Natural killer cell treated with Interleukin-12 subunit alpha and Interleukin-12 subunit beta and Interleukin-15 and Interleukin-18, amount 100 ng/mL, for 72 hours (primary cell): ENCODE results near the gene HLA-F. TPM values are rescaled to one million over a fixed set of nuclear protein-coding genes. Genes with fewer than 3 reads are reported as not detected.
A peak's percentile ranks its signal among the peaks of the same experiment; 100 is the strongest.

Experiments used
- ATAC-seq, 2 donors: fragments of 150-1000 bp; cut with Tn5 transposase in 1 of 2; sonication (Bioruptor Pico), chemical (Tn5 transposase) in 1 of 2; 2 replicates each; pipeline ENCODE4 v1.10.0; 2021
- DNase-seq: peaks from one replicate; pipeline ENCODE4 v3.0.0; 2022; ENCODE audit warnings: low spot score
- H3K27ac Mint-ChIP-seq, 2 donors: 1 replicate in 1 of 2; 2 replicates in 1 of 2; pipeline ENCODE4 v1.8.0; 2022; ENCODE audit warnings: mixed read lengths in 2 of 2, mild to moderate bottlenecking in 1 of 2, moderate library complexity in 1 of 2
- H3K27me3 Mint-ChIP-seq, 2 donors: 1 replicate in 1 of 2; 2 replicates in 1 of 2; pipeline ENCODE4 v1.8.0; 2022; ENCODE audit warnings: mixed read lengths in 2 of 2
- H3K36me3 Mint-ChIP-seq: one replicate; pipeline ENCODE4 v1.8.0; 2022; ENCODE audit warnings: mixed read lengths
- H3K4me1 Mint-ChIP-seq, 2 donors: 1 replicate in 1 of 2; 2 replicates in 1 of 2; pipeline ENCODE4 v1.8.0; 2022; ENCODE audit warnings: low read depth in 2 of 2, mixed read lengths in 2 of 2, mild to moderate bottlenecking in 1 of 2
- H3K4me3 Mint-ChIP-seq: one replicate; pipeline ENCODE4 v1.8.0; 2022; ENCODE audit warnings: mixed read lengths
- H3K9me3 Mint-ChIP-seq: 2 replicates; pipeline ENCODE4 v1.8.0; 2022; ENCODE audit warnings: mixed read lengths
- total RNA-seq, 2 donors: library from RNA; stranded (reverse); gene quantifications; one replicate each; pipeline ENCODE4 v1.2.3, GENCODE V29; 2022

The HLA-F gene
- total RNA-seq, 2 donors from 2014 or later: 277 to 518 TPM

DNA sequence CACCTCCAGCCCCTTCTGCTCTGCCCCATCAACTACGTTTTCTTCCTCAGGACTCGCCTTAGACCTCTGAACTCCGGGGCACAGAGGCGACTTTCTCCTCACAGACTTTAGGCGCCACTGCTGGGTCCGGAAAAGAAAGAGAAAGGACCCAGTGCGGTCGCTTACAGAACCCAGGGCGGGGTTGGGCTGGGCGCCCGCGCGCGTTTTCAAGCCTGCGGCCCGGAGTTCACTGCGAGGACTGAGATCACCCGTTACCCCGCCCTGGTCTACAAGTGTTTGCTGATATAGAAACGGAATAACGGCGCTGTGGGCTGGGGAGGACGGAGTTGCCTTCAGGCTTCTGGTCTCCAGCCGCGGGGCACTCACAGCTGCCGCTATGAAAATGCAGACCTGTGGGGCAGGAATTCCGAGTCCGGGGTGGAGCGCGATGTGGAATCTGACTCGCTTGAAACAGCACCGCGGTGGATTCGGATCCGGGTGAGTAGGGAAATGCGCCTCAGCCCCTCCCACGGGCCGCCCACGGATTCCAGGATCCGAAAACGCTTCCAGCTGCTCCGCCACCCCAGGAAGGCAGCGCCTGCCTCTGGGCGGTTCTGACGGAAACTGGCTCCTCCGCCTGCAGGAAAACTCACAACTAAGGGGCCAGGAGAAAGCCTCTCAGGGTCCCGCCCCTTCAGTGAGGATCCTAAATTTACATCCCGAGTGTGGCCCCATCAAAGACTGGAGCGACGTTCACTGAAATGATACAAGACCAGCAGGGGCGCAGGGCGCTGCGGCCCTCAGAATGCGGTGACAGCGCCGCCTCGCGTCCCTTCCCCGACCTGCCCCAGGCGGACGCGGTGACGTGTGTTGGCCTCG is 29.4 kb downstream of the HLA-F start:
- peaks cover 41 to 43% of the 10 kb centered on the region in 2 donors for H3K4me1 Mint-ChIP-seq
- DNase-seq (peak; percentile 88), ATAC-seq (peak; percentile 81 to 87)
- peaks cover 0 to 7% of the 10 kb centered on the region in 2 donors for H3K27me3 Mint-ChIP-seq
- H3K9me3 Mint-ChIP-seq: no peaks in the 10 kb centered on the region
- H3K36me3 Mint-ChIP-seq: no peaks in the 10 kb centered on the region
- peak overlapping the region; percentile 82 to 95 for H3K27ac Mint-ChIP-seq
- H3K4me3 Mint-ChIP-seq: peak overlapping the region; percentile 92

DNA sequence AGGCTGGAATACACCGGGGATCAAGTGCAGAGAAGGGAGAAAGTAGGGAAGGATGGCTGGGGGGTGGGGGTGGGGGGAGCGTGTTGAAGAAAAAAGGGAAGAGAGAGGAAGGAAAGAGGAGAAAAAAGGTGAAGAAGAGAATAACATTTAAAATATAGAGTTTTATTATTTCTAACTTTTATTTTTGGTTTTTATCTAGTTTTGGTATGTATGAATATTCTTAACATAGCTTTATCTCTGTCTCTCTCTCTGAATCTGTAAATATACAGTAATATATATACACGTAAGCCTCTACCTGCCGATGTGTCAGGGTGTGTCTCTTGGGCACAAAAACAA is 30.0 kb downstream of the HLA-F start:
- H3K4me3 Mint-ChIP-seq: peak overlapping the region; percentile 92
- H3K36me3 Mint-ChIP-seq: no peaks in the 10 kb centered on the region
- H3K9me3 Mint-ChIP-seq: no peaks in the 10 kb centered on the region
- peaks cover 35 to 37% of the 10 kb centered on the region in 2 donors for H3K4me1 Mint-ChIP-seq
- no peak for ATAC-seq
- H3K27ac Mint-ChIP-seq: peak overlapping the region; percentile 82 to 95
- no peak for DNase-seq
- peaks cover 0 to 8% of the 10 kb centered on the region in 2 donors for H3K27me3 Mint-ChIP-seq

DNA sequence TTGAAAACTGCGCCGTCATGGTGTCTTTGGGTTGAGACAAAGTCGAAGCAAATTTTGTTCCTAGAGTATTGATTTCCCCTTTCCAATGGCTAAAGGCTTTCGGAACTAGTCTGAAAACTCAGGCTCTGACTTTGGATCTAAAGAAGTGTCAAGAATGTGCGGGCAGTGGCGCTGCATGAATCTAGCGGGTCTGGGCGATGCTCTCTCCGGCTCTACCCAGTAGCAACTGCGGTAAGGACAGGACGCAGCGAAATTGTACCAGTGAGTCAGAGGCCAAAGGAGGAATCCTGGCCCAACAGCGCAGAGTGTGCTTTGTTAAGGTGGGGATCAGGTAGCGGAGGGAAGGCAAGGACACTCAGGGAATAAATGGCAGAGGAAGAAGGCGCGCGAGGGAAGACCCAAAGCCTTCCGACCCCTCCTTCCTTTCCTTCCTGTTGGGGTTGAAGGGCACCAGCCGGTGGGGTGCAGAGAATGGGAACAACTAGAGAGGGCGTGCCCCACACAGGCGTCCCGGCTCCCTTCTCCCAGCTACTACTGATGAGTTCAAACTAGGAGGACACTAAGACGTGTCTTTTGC is 32.1 kb downstream of the HLA-F start:
- H3K9me3 Mint-ChIP-seq: no peaks in the 10 kb centered on the region
- no peak overlapping the region for H3K27ac Mint-ChIP-seq
- DNase-seq (no peak), ATAC-seq (no peak)
- peaks cover 18 to 26% of the 10 kb centered on the region in 2 donors for H3K4me1 Mint-ChIP-seq
- H3K4me3 Mint-ChIP-seq: no peak overlapping the region
- no peaks in the 10 kb centered on the region for H3K36me3 Mint-ChIP-seq
- peaks cover 0 to 8% of the 10 kb centered on the region in 2 donors for H3K27me3 Mint-ChIP-seq

DNA sequence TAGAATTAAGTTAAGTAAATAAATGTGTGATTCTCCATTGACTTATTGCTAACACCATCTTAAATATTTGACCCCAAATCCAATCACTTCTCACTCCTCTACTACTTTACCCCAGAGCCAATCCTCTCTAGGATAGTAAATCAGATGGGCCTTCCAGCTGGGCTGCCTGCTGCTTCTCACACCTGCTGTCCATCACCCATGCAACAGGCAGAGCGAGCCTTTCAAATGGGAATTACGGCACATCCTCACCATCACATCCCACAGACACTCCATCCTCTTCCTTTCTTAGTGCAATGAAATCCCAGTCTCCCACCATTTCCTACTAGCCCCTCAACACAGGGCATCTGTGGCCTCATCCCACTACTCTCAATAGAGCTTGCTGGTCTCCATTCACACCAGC is 34.0 kb downstream of the HLA-F start:
- ATAC-seq: no peak
- peaks cover 10 to 12% of the 10 kb centered on the region in 2 donors for H3K4me1 Mint-ChIP-seq
- no peaks in the 10 kb centered on the region for H3K9me3 Mint-ChIP-seq
- H3K27me3 Mint-ChIP-seq: peaks cover 0 to 8% of the 10 kb centered on the region in 2 donors
- peak overlapping the region in 1 of 2 donors; percentile 1 for H3K27ac Mint-ChIP-seq
- no peak overlapping the region for H3K4me3 Mint-ChIP-seq
- no peak for DNase-seq
- H3K36me3 Mint-ChIP-seq: no peaks in the 10 kb centered on the region

DNA sequence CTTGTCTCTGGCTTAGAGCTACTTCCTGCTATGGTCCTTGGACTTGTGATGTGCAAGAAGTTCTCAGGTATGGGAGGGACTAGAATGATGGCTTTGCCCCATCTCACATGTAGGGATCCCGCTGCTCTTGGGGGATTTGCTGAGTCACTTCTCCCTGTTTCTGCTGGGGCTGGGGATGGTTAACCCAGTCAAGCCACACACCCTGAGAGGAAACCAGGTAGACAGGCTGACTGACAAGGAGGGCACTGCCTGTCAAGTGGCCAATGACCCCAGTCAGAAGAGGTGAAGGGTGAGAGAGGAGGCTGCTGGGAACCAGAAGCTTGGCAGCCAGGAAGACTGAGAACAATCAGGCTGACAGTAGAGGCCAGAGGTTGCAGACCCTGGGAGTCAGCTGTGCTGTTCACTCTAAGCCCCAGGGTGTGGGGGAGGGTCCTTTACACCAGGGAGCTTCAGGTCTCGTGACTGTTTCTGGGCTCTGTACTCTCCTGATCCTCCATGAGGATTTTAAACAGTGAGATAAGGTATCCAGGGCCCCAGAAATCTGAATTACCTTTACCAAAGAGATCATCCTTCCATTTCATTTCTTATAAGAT is 34.6 kb downstream of the HLA-F start:
- no peak for ATAC-seq
- H3K4me3 Mint-ChIP-seq: no peak overlapping the region

DNA sequence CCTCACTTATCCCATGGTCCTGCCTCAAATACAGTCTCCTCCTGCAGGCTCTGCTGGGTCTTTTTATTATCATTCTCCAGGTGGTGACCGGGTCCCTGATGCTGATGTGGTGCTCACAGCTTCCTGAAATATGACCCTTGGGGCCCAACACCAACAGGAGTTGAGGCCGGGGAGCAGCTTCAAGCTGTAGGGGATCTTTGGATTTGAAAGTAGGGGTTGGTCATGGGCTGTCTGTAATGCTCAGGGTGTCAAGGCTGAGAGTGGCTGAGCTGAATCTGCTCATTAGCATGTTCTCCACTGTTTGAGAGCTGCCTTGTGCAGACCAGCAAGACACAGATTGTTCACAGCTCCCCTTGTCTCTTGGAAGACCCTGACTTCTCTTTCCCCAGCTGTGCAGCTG is 35.5 kb downstream of the HLA-F start:
- peaks cover 0 to 8% of the 10 kb centered on the region in 2 donors for H3K27me3 Mint-ChIP-seq
- H3K36me3 Mint-ChIP-seq: no peaks in the 10 kb centered on the region
- H3K27ac Mint-ChIP-seq: no peak overlapping the region
- H3K9me3 Mint-ChIP-seq: no peaks in the 10 kb centered on the region
- no peak for DNase-seq
- H3K4me1 Mint-ChIP-seq: peaks cover 5 to 7% of the 10 kb centered on the region in 2 donors
- no peak for ATAC-seq
- no peak overlapping the region for H3K4me3 Mint-ChIP-seq

More for the DNA sequence above, 34.6 kb downstream of the HLA-F start:
- Mint-ChIP-seq H3K27me3 (peaks cover 0 to 8% of the 10 kb centered on the region in 2 donors), H3K9me3 (no peaks in the 10 kb centered on the region), H3K36me3 (no peaks in the 10 kb centered on the region), H3K27ac (peak overlapping the region in 1 of 2 donors; percentile 1), H3K4me1 (peaks cover 10% of the 10 kb centered on the region in 2 donors)
- DNase-seq: no peak

DNA sequence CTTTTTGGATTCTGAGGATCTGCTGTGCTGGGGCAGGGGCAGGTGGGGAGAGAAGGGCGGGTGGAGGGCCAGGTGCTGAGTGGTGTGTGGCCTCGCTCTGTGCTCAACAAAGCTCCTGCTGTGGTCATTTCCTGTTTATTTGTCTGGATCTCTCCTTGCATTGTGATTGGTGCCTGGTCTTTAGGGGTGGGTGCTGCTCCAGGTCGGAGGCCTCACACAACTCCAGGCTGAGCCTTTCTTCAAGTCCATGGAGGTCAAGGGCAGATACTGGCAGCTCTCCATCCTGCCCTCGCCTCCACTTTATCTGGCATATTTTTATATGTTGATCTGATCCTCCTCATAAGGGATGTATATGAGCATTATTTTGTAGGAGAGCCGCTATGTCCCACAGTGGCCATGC is 36.2 kb downstream of the HLA-F start:
- H3K27ac Mint-ChIP-seq: no peak overlapping the region
- H3K27me3 Mint-ChIP-seq: peaks cover 0 to 8% of the 10 kb centered on the region in 2 donors
- no peak for DNase-seq
- peaks cover 11 to 12% of the 10 kb centered on the region in 2 donors for H3K4me1 Mint-ChIP-seq
- H3K9me3 Mint-ChIP-seq: no peaks in the 10 kb centered on the region
- ATAC-seq: no peak
- no peaks in the 10 kb centered on the region for H3K36me3 Mint-ChIP-seq
- H3K4me3 Mint-ChIP-seq: no peak overlapping the region

DNA sequence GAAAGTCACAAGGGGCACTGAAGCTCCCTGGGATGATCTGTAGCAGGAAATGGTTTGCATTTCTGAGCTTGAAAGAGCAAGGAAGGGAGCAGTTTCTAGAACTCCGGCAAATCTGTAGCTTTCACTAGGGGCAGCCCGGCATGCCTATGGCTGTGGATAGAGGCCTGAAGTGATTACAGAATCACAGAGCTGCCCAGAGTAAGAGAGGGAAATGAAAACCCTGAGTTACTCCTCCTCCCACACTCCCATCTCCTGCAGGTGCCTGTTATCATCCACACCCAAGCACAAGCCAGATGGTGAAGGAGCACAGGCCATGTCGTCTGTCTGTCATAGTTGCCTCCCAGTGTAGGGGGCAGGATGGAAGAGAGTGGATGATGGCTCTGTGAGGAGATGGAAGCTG is 37.1 kb downstream of the HLA-F start:
- Mint-ChIP-seq H3K4me1 (peaks cover 12 to 13% of the 10 kb centered on the region in 2 donors), H3K36me3 (no peaks in the 10 kb centered on the region), H3K27ac (no peak overlapping the region), H3K4me3 (no peak overlapping the region), H3K27me3 (peaks cover 0 to 8% of the 10 kb centered on the region in 2 donors), H3K9me3 (no peaks in the 10 kb centered on the region)
- ATAC-seq: no peak
- no peak for DNase-seq

DNA sequence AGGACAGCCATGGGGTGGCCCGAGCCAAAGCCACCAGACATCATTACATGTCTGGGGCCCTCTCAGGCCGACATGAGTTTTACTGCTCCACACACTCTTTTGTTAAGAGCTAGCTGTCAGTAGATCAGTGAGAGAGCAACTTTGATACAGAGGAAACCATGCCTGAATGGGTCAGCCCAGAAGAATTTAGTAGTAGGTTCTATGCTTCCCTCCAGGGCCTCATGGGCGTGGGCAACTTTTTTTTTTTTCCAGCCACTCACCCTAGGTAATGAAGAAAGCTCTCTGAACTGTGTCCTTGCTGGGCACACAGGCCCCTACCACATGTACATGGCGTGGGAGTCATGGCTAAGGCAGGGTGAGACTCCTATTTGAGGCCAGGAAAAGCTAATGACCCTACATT is 38.8 kb downstream of the HLA-F start:
- no peaks in the 10 kb centered on the region for H3K36me3 Mint-ChIP-seq
- H3K4me3 Mint-ChIP-seq: no peak overlapping the region
- peaks cover 8 to 15% of the 10 kb centered on the region in 2 donors for H3K27me3 Mint-ChIP-seq
- H3K27ac Mint-ChIP-seq: no peak overlapping the region
- no peak for DNase-seq
- no peak for ATAC-seq
- H3K9me3 Mint-ChIP-seq: no peaks in the 10 kb centered on the region
- peaks cover 13 to 19% of the 10 kb centered on the region in 2 donors for H3K4me1 Mint-ChIP-seq

DNA sequence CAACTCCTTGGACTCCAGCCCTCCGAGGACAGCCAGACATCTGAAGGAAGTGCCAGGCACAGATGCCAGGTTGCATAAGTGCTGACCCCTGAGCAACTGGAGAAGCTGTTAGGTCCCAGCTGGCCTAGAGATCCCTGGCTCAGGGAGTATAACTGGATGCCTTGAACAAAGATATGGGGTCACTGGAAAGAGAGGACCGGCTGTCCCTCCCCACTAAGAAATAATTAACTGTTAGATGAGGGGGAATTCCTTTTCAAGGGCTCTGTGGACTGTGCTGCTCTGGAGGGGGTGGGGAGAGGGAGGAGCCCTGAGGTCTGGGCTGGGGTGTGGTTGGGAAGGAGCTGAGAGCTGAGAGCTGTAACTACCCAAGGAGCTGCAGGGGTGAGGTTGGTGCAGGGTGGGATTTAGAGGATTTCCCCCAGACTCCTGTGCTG is 39.6 kb downstream of the HLA-F start:
- Mint-ChIP-seq H3K4me3 (no peak overlapping the region), H3K4me1 (peaks cover 13 to 19% of the 10 kb centered on the region in 2 donors), H3K27ac (no peak overlapping the region), H3K9me3 (no peaks in the 10 kb centered on the region), H3K36me3 (no peaks in the 10 kb centered on the region), H3K27me3 (peaks cover 11 to 15% of the 10 kb centered on the region in 2 donors)
- DNase-seq (no peak), ATAC-seq (no peak)

DNA sequence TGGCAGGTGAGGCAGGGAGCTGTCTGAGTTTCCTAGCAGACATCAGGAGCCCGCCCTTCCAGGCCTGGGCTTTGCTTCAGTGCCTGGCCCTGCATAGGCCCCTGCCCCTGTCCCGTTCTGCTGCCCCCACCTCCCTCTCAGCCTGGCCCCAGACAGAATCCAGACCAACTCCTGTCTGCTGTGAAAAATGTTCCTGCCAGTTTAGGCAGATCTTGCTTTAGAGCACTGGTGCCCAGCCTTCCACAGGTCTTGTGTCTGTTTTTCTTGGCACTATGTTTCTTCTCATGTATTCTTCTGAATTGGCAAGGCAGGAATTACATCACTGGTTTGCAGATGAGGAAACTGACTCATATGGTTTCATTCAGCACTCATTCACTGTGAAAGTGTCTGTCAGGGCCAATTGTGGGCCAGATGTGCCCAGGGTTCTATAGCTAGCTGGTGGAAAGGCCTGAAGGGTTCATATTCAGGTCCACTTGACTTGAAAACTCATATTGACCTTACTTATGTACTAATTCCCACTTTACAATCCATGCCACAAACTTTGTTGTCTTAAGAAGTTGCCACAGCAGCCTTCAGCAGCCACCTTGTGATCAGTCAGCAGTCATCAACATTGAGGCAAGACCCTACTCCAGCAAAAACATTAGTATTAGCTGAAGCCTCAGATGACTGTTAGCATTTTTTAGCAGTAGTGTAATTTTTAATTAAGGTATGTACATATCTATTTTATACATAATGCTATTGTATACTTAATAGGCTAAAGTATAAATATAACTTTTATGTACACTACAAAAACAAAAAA is 40.5 kb downstream of the HLA-F start:
- Mint-ChIP-seq H3K36me3 (no peaks in the 10 kb centered on the region), H3K27ac (peak overlapping the region in 1 of 2 donors; percentile 31)
- ATAC-seq: peak; percentile 83 to 86

DNA sequence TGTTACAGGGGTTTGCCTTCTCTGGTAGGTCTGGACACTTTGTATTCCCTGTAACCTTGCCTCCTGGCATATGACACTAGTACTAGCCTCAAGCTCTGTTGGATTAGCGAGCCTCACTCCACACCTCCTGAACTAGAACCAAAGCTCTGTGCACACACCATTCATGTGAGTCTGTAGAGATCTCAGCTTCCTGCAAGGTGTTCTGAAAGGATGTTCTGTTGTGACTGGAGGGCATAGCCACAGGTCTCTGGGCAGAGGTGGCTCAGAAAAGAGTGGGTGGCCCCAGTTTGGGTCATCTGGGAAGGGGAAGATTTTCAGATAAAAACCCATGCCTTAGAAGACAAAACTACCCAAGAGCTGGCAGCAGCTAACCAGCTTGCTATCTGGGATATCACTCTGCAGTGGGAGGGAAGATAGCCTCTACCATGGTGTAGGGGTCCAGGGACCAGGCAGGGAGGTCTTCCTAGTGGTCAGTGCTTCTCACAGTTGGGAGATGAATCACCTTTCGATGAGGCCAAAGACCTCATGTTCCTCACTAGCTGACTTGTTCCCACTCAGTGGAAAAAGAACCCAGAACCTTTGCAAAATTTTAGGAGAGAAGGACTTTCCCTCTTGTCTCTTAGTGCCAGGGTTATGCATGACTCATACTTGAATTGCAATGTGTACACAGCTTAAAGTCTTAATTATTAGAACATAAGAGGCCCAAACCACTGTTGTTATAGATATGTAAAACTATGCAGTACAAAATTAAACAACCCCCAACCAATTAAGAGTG is 41.4 kb downstream of the HLA-F start:
- Mint-ChIP-seq H3K4me3 (no peak overlapping the region), H3K9me3 (no peaks in the 10 kb centered on the region), H3K27ac (peak overlapping the region in 1 of 2 donors; percentile 26), H3K36me3 (no peaks in the 10 kb centered on the region), H3K4me1 (peaks cover 13 to 19% of the 10 kb centered on the region in 2 donors), H3K27me3 (peaks cover 11 to 15% of the 10 kb centered on the region in 2 donors)
- DNase-seq (no peak), ATAC-seq (peak in 1 of 2 donors; percentile 26)

More for the DNA sequence above, 40.5 kb downstream of the HLA-F start:
- no peak for DNase-seq
- no peak overlapping the region for H3K4me3 Mint-ChIP-seq
- H3K27me3 Mint-ChIP-seq: peaks cover 11 to 15% of the 10 kb centered on the region in 2 donors
- peaks cover 13 to 19% of the 10 kb centered on the region in 2 donors for H3K4me1 Mint-ChIP-seq
- no peaks in the 10 kb centered on the region for H3K9me3 Mint-ChIP-seq

DNA sequence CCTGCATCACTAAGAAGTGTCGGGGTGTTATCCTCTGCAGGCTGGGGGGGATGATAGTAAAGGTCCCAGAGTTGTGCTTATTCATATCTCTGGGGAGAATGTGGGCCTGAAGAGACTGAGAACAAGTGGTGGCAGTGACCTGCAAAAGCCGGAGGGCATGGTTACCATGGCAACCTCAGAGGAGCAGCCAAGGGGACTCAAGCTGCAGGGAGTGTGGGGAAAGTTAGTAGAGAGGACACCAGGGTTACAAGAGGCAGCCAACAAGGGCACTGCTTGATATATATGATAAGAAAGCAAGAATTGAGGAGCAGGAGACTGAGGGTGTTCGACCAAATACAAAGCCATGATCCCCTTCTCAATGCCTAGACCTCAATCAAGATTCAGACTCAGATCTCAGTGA is 46.1 kb downstream of the HLA-F start:
- Mint-ChIP-seq H3K4me1 (peaks cover 2 to 9% of the 10 kb centered on the region in 2 donors), H3K36me3 (no peaks in the 10 kb centered on the region), H3K4me3 (no peak overlapping the region), H3K27ac (no peak overlapping the region), H3K27me3 (peaks cover 21 to 24% of the 10 kb centered on the region in 2 donors), H3K9me3 (no peaks in the 10 kb centered on the region)
- DNase-seq (no peak), ATAC-seq (no peak)
